OCI-M1 (cell line): ENCODE results near the gene WDR1.

ENCODE experiments used
- DNase-seq: peaks from one replicate; lab custom pipeline; 2025; lab: John Stamatoyannopoulos, UW

The WDR1 gene

DNA sequence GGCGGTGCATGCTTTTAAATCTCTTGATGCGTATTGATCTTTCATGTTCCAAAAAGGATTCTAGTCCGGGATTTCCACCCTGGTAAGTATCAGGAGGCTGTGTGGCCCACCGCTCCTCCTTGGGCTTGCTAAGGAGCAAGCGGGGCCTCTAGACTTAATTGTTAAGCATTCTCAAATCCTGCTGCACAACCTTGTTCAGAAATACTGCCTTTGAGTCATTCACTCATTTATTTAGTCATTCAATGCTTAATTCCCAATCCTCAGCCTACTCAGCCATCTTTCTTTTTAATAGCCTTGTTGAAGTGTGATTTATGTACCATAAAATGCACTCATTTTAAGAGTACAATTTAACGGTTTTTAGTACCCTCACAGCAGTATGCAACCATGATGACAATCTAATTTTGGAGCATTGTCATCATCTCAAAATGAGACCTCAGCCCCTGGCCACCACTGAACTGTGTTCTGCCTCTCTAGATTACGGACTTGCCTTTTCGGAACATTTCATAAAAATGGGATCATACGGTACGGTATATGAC is 79.7 kb downstream of the WDR1 start:
- no peak for DNase-seq

- no peak for DNase-seq
Measured at GRCh38 chr4:10035130-10035529, 81.5 kb downstream of the WDR1 start.

DNA sequence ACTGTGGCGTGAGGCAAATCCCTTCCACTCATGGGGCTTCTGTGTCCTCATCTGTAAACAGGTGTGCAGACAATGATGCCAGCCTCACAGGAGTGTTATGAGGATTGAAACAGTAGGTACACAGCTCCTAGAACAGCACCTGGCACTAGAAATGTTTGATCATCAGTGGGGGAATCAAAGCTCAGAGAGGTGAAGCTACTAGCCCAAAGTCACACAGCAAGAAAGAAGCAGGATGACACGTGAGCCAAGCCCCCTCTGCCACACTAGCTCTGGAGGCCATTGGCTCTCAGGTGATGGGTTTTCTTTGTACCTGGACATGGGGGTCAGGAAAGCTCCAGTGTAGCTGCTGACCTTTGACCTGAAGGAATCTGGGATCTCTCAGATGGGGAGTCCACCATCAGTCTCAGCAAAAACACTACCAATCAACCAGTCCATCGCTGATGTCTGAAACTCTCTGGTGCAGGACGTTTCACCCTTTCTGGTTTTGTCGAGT is 81.9 kb downstream of the WDR1 start:
- no peak for DNase-seq

DNA sequence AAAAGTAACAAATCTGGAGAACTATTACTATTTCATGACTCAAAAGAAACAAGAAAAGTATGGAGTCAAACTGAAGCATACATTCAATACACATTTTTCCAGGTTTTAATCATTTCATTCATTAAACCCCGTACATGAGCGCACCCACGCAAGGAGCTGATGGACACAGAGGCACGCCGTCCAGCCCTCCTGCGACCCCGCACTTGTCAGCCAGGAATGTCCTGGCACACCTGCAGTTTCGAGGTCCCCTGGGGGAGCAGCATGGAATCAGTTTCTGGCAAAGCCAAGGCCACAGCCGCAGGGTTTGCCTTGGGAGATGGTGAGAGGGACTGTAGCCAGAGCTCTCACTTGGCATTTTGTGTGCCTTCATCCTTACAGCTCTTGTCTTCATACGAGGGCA is 82.5 kb downstream of the WDR1 start:
- DNase-seq: no peak

DNA sequence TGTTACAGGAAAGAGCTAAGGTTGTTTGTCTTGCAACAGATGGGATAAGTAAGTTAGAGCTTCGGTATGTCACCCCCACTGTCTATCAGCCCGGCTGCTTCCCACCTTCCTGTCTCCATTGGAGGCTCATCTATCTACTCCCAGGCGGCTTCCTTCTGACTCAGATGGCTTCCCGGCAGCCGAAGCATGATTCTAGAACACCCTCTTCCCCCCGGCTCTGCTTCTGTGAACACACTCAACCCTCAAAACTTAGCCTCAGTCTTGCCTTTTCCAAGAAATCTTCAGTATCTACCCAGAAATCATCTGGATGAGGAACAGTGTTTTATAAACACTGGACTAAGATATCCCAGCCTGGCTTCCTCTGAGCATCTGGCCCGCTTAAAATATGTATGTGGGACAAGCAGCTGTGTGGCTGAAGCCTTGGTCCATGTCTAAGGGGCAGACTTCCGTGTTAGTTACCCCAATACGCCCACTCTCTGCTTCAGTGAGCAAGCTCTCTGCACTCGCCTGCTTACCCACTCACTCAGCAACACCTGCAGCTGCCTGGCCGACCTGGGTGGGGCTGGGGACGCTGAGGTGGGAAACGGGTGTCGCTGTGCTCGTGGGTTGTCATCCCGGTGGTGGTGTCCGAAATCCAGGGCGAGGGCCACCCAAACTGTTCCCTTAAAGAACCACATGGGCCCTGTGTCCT is 83.3 kb downstream of the WDR1 start:
- peak; percentile 61 for DNase-seq

DNA sequence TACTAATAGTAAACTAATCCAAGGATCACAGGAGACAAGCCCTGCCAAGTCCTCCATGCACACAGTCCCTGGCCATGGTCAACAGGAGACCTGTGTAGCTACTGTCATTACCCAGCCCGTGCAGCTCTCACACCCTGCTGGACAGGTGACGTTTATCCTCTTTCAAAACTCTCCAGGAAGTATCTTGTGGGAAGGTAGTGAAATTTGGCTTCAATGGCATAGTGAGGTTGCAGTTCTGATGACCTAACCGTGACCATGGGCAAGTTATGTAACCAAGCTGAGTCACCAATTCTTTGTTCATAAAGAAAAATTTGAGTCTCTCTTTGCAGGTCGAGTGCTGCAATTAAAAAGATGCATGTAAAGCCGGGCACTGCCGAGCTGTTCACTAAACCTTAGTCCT is 84.0 kb downstream of the WDR1 start:
- DNase-seq: peak; percentile 29

DNA sequence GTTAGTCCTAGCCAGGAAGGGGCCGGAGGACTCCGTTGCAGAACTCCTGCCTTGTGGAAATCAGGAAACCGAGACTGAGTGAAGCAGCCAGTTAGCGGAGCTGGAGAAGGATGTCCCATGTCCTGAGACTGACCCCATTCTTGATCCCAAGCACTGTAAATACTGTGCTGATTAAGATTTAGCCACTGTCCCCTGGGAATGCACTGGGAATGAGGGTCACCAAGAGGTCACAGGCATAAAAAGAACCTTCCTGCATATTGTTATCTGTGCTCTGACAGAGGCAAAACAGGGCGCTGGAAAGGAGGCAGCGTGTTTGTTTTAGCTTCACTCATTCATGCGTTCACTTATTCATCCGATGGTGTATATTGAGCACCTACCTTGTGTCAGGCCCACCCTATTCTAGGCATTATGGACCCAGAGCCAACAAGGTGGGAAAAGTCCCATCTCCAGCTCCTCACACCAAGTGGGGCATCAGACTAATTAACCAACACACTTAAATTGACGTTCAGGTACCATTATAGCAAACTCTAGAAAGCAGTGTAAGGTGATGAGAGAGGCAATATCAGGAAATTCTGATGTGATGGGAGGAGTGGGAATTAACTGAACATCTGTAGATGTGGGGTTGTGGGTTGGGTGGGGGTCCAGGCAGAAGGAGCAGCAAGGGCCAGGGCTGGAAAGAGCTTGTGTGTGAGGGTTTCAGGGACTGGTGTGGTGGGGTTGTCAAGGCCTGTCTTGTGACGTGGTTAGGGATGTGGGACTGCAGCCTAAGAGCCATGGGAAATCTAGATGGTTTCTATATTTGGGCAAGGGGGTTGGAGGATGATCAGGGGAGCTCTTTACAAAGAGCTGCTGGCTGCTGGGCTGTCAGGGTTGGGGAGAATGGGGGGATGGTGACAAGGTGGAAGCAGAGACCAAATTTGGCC is 84.7 kb downstream of the WDR1 start:
- DNase-seq: no peak

DNA sequence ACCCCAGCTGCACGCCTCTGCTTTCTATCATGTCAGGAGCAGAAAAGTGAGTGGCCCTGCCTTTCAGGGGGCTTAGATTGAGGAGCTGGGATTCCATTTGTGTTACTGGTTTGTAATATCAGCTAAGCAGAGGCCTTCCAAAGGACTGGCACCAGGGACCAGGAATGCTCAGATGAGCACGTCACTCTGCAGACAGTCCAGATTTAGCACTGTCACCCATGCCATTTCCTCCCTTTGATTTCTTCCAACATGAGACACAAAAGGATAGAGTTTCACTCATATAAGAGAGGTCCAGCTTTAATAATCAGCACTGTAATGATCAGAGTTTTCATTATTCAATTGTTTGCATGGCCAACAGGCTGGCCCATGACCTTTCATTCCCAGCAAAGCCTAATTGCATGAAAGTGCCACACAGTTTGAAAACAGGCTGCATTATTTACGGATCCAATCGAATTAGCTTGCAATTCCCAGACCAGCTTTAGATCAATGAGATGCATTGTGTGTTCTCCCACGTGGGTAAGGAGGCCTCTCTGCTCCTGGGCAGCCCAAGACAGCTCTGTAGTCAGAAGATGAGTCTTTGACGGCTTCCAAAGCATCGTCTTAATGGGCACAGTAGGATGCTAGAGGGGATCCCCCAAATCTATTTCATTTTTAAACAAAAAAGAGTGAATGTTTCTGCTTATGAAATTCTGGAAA is 85.5 kb downstream of the WDR1 start:
- no peak for DNase-seq

DNA sequence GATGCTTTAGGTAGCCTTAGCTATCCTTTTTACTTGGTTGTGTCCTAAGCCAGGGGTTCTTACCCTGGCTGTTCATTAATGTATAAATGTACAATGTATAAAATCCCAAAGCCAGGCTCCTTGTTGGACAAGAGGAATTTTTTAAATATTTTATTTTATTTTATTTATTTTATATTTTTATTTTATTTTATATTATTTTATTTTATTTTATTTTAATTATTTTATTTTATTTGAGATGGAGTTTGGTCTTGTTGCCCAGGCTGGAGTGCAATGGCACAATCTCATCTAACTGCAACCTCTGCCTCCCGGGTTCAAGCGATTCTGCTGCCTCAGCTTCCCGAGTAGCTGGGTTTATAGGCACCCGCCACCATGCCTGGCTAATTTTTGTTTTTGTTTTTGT is 87.2 kb downstream of the WDR1 start:
- DNase-seq: no peak

DNA sequence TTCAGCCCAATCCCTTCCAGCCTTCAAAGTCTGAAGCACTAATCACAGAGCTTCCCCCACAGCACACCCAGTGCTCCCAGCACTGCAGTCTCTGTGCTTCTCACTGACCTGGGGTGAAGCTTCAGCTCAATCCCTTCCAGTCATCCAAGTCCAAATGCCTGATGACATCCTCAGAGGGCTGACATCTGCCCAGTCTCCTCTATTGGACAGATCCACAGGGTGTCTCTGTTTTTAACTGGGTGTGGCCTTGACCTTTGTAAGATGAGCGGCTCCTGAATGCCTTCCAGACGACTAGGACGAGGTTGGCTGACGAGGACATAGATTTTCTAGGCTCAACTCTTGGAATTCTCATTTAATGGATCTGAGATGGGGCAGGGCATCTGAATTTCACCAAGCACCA is 87.7 kb downstream of the WDR1 start:
- DNase-seq: no peak

DNA sequence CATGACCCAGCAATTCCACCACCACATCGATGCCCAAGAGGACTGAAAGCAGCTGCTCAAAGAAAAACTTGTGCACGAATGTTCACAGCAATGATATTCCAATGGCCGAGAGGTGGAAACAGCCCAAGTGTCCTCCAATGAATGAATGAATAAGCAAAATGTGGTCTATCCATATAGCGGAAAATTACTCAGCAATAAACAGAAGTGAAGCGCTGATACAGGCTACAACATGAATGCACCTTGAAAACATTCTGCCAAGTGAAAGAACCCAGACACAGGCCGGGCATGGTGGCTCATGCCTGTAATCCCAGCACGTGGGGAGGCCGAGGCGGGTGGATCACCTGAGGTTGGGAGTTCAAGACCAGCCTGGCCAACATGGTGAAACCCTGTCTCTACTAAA is 90.1 kb downstream of the WDR1 start:
- DNase-seq: no peak

DNA sequence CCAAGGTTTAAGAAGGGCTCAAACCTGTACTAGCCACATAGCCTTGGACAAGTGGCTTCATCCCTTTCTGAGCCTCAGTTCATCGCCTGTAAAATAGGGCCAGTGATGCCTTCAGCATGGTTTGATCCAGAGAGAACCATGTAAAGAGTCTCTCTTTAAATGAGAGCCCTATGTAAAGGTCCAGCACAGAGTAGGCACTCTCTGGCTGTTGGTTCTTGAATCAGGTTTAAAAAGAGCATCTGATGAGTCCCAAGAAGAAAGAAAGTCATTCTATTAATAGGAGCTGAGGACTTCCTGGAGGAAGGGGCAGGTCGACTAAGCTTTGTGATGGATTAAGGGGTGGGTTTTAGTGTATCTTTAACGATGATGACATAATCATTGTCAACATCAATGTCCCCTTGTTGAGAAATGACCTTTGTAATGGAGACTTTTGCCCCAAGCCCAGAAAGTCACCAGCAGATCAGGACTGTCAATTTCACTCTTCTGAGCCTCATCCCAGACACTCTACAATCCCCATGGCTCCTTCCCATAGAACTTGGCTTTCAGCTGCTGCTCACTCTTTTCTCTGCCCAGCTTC is 91.3 kb downstream of the WDR1 start:
- DNase-seq: no peak
